Natural killer cell (primary cell): ENCODE data around the gene NRIP1. TPM values are rescaled to one million over a fixed set of nuclear protein-coding genes. Genes with fewer than 3 reads are reported as not detected.

Experiments used
- ATAC-seq, 3 donors: fragments of 150-1000 bp in 2 of 3; fragments of 200-7000 bp in 1 of 3; cut with Tn5 transposase; 1 replicate in 1 of 3; 2 replicates in 2 of 3; pipeline ENCODE4 v1.10.0; 2021; ENCODE audit warnings: mild to moderate bottlenecking in 2 of 3, moderate library complexity in 2 of 3
- DNase-seq, 2 donors: peaks; one replicate each; pipeline versions ENCODE4 v3.0.0 to v3.0.0-alpha.2; 2013 to 2021; ENCODE audit warnings: mixed read lengths in 1 of 2
- H3K27ac ChIP-seq: one replicate; pipeline ENCODE4 v1.5.1; 2013; ENCODE audit warnings: mild to moderate bottlenecking, low read length
- H3K27me3 ChIP-seq: one replicate; pipeline ENCODE4 v1.6.1; 2013; ENCODE audit warnings: low read length; ENCODE audit not compliant: control insufficient read depth, insufficient read depth
- H3K36me3 ChIP-seq: one replicate; pipeline ENCODE4 v1.6.1; 2013; ENCODE audit warnings: low read length; ENCODE audit not compliant: control insufficient read depth, insufficient read depth
- H3K4me1 ChIP-seq: one replicate; pipeline ENCODE4 v1.6.1; 2013; ENCODE audit warnings: low read length; ENCODE audit not compliant: control insufficient read depth, insufficient read depth
- H3K4me3 ChIP-seq: one replicate; pipeline ENCODE4 v1.5.1; 2013; ENCODE audit warnings: low read length
- H3K9me3 ChIP-seq: one replicate; pipeline ENCODE4 v1.6.1; 2013; ENCODE audit warnings: low read length; ENCODE audit not compliant: control insufficient read depth, insufficient read depth
- H3K27ac Mint-ChIP-seq, 2 donors: one replicate each; pipeline ENCODE4 v1.8.0; 2022; ENCODE audit warnings: mild to moderate bottlenecking in 2 of 2, mixed read lengths in 2 of 2, moderate library complexity in 1 of 2
- H3K27me3 Mint-ChIP-seq, 2 donors: one replicate each; pipeline ENCODE4 v1.8.0; 2022; ENCODE audit warnings: low read depth in 2 of 2, mixed read lengths in 2 of 2
- H3K36me3 Mint-ChIP-seq: one replicate; pipeline ENCODE4 v1.8.0; 2022; ENCODE audit warnings: mixed read lengths
- H3K4me1 Mint-ChIP-seq, 2 donors: one replicate each; pipeline ENCODE4 v1.8.0; 2022; ENCODE audit warnings: mixed read lengths in 2 of 2
- H3K4me3 Mint-ChIP-seq: one replicate; pipeline ENCODE4 v1.8.0; 2022; ENCODE audit warnings: mild to moderate bottlenecking, moderate library complexity, mixed read lengths
- H3K9me3 Mint-ChIP-seq, 2 donors: one replicate each; pipeline ENCODE4 v1.8.0; 2022; ENCODE audit warnings: mixed read lengths in 2 of 2
- CTCF ChIP-seq: fragments of 200-600 bp; IDR thresholded peaks from one replicate; pipeline ENCODE4 v1.8.0; 2022; ENCODE audit warnings: antibody characterized with exemption
- WGBS: methylation state at CpG from one replicate; pipeline ENCODE4 v1.1.7; 2013; ENCODE audit warnings: missing lambda C conversion rate; ENCODE audit not compliant: insufficient coverage; 5-methylcytosine and 5-hydroxymethylcytosine counted together
- intact Hi-C: fragments of 100-400 bp; cut with micrococcal nuclease; formaldehyde crosslinking; loops from one replicate; pipeline ENCODE4 v1.14.2; 2022
- total RNA-seq, 4 donors: library from RNA; stranded (reverse); fragments of 120-200 nt in 1 of 4; gene quantifications; one replicate each; pipeline versions ENCODE4 v1.2.3 to v1.2.4, GENCODE V29; 2013 to 2022

Gene NRIP1
- total RNA-seq, 3 donors from 2014 or later (not counting 1 experiment from before 2014, with no cell fraction given): 42.4 to 46.8 (median 42.6) TPM

- WGBS: 100% methylated on average over 1 of the region's 1 CpG
Measured at GRCh38 chr21:15000081-15000480, 64.7 kb downstream of the NRIP1 start.

GRCh38 chr21:14998784-14999183 is 66.0 kb downstream of the NRIP1 start:
- Mint-ChIP-seq H3K4me3 (no peak overlapping the region), H3K27me3 (no peaks in the 10 kb centered on the region), H3K9me3 (no peaks in the 10 kb centered on the region), H3K36me3 (no peaks in the 10 kb centered on the region), H3K27ac (no peak overlapping the region), H3K4me1 (peaks cover 32 to 41% of the 10 kb centered on the region in 2 donors)
- Histone ChIP-seq H3K9me3 (no peaks in the 10 kb centered on the region), H3K4me3 (no peak overlapping the region), H3K27ac (no peak overlapping the region), H3K27me3 (no peaks in the 10 kb centered on the region), H3K36me3 (no peaks in the 10 kb centered on the region), H3K4me1 (no peaks in the 10 kb centered on the region)
- DNase-seq: no peak
- 96% methylated on average over 3 of the region's 4 CpGs for WGBS
- no peak for TF ChIP-seq CTCF
- intact Hi-C loops: no loop called here
- no peak for ATAC-seq

More at GRCh38 chr21:15000081-15000480, 64.7 kb downstream of the NRIP1 start:
- Mint-ChIP-seq H3K27me3 (no peaks in the 10 kb centered on the region), H3K4me3 (no peak overlapping the region), H3K27ac (no peak overlapping the region), H3K9me3 (no peaks in the 10 kb centered on the region), H3K4me1 (peaks cover 42 to 51% of the 10 kb centered on the region in 2 donors), H3K36me3 (no peaks in the 10 kb centered on the region)
- H3K4me1 ChIP-seq: no peaks in the 10 kb centered on the region
- H3K27ac ChIP-seq: no peak overlapping the region
- ATAC-seq (no peak), DNase-seq (no peak)
- TF ChIP-seq CTCF: no peak
- no peaks in the 10 kb centered on the region for H3K9me3 ChIP-seq
- no peaks in the 10 kb centered on the region for H3K36me3 ChIP-seq
- H3K4me3 ChIP-seq: no peak overlapping the region
- H3K27me3 ChIP-seq: no peaks in the 10 kb centered on the region
- intact Hi-C loops: no loop called here

GRCh38 chr21:14998336-14998735 is 66.5 kb downstream of the NRIP1 start:
- Histone ChIP-seq H3K27ac (no peak overlapping the region), H3K4me1 (no peaks in the 10 kb centered on the region), H3K36me3 (no peaks in the 10 kb centered on the region), H3K27me3 (no peaks in the 10 kb centered on the region), H3K9me3 (no peaks in the 10 kb centered on the region), H3K4me3 (no peak overlapping the region)
- TF ChIP-seq CTCF: no peak
- intact Hi-C loops: no loop called here
- no peak overlapping the region for H3K4me3 Mint-ChIP-seq
- WGBS: 94% methylated on average over 3 of the region's 3 CpGs
- no peaks in the 10 kb centered on the region for H3K27me3 Mint-ChIP-seq
- DNase-seq (no peak), ATAC-seq (no peak)
- no peaks in the 10 kb centered on the region for H3K36me3 Mint-ChIP-seq
- H3K9me3 Mint-ChIP-seq: no peaks in the 10 kb centered on the region
- H3K4me1 Mint-ChIP-seq: peaks cover 28 to 36% of the 10 kb centered on the region in 2 donors
- H3K27ac Mint-ChIP-seq: peak overlapping the region in 1 of 2 donors; percentile 38

- Mint-ChIP-seq H3K36me3 (no peaks in the 10 kb centered on the region), H3K4me1 (peaks cover 36 to 41% of the 10 kb centered on the region in 2 donors), H3K9me3 (no peaks in the 10 kb centered on the region), H3K27ac (no peak overlapping the region), H3K4me3 (no peak overlapping the region), H3K27me3 (no peaks in the 10 kb centered on the region)
- WGBS: 92% methylated on average over 8 of the region's 9 CpGs
- H3K27ac ChIP-seq: no peak overlapping the region
- DNase-seq: no peak
- TF ChIP-seq CTCF: no peak
- no peak overlapping the region for H3K4me3 ChIP-seq
- no peaks in the 10 kb centered on the region for H3K36me3 ChIP-seq
- H3K27me3 ChIP-seq: no peaks in the 10 kb centered on the region
- no peak for ATAC-seq
- H3K9me3 ChIP-seq: no peaks in the 10 kb centered on the region
- intact Hi-C loops: no loop called here
- H3K4me1 ChIP-seq: no peaks in the 10 kb centered on the region
Measured at GRCh38 chr21:14995695-14996490, 68.9 kb downstream of the NRIP1 start.
